IPS-NIHi7 (cell line): ENCODE results near the gene GCK.
"Not testable (repeated sequence)": the region's sequence is repeated elsewhere in the genome, so short reads cannot be mapped to it uniquely, and the experiment has no call there.

ENCODE experiments used
- DNase-seq: peaks from one replicate; pipeline ENCODE4 v3.0.0; 2012; ENCODE audit warnings: mixed read lengths; ENCODE audit errors: extremely low spot score

The GCK gene

DNA sequence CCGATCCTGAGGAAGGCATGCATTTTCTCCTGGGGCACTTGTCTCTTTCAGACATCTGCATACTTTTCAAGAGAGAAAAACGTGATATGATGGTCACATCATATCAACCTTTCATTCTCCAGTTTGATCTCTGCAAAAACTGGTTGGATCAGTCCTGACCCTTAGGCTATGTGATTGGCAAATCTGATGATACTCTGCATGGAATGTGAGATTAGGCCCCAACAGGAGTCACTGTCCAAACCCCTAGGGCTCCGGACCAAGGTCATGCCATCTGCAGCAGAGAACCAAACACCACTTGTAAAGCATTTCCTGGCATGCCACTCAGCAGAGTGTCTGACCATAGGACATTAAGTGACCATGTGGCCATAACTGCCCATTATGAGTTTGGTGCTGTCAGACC lies 8.6 kb downstream of the GCK start:
- DNase-seq = no peak

DNA sequence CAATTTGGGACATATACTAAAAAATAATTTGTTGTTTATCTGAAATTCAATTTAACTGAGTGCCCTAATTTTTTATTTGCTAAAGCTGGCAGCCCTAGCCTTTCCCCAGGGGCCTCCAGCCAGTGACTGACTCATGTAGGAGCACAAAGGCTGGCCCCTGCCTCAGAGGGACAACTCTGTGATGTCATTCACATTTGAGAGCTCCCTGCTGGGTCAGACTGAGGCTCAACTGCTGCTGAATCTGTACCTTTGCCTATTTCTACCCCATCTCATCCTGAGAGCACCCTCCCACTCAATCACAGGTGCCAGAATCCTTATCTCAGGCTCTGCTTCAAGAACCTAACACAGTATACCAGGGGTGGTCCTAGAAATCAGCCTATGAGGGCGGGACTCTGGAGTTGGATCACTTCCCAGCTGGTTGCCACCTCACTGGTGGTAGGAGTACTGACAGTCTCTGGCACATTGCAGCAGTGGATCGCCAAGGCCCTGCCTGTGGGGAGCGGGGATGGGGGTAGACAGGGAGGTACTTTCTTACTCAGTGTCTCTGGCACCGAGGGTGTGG lies 11.6 kb downstream of the GCK start:
- no peak for DNase-seq

DNA sequence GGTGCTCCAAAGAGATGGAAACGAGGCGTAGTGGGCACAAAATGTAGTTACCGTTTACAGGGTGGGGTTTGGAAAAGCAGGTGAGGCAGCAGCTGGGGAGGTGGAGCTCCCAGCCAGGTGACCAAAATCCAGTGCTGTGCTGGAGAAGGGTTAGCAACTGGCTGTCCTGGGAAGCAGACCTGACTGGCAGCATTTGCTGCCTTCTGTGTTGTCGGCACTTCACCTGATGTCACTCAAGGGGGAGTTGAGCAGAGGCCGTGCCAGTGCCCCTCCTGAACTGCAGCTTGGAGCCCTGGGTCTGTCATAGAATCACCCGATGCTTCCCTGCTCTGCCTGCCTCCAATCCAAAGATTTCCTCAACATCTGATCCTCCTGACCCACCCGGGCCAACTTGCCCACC lies 12.8 kb downstream of the GCK start:
- no peak for DNase-seq

DNA sequence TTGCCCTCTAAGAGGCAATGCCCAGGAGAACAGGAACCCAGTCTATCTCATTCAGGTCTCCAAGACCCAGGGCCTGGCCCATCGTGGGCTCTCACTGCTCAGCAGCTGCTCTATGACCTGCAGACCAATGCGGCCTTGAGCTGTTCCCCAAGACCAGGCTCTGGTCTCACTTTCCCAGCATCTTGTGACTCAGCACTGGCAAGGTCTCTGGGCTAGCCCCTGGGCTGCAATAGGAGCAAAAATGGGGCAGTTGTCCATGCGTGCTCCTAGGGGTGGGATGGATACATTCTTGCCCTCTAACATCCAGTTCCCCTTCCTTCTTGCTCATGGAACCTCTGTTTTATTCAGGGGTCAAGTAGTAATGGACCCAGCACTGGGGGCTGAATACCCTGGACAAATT lies 13.5 kb downstream of the GCK start:
- no peak for DNase-seq

DNA sequence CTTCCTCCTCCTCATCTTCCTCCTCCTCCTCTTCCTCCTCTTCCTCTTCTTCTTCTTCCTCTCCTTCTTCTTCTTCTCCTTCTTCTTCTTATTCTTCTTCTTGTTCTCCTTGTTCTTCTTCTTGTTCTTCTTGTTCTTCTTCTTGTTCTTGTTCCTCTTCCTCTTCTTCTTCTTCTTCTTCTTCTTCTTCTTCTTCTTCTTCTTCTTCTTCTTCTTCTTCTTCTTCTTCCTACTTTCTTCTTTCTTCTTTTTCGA lies 14.6 kb downstream of the GCK start:
- not testable (repeated sequence) for DNase-seq

DNA sequence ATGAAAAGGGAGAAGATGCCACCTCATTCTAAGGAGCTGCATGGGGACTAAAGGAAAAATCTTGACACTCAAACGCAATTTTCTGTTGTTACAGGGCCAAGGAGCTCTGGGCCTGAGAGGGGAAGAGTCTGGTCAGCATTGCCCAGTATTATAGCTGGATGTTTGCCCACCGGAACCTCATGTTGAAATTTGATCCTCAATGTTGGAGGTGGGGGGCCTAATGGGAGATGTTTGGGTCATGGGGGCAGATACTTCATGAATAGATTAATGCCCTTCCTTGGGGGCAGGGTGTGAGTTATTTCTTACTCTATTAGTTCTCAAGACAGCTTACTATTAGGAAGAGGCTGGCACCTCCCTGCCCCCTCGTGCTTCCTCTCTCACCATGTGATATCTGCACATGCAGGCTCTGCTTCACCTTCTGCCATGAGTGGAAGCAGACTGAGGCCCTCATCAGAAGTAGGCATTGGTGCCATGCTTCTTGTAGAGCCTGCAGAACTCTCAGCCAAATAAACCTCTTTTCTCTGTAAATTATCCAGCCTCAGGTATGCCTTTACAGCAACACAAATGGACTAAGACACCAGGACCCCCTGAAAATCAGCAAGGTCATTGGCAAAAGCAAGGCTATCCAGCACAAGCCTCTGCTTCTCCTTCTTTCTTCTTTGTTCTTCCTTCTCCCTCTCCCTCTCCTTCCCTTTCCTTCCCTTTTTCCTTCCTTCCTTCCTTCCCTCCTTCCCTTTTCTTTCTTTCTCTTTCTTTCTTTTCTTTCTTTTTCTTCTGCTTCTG lies 15.1 kb downstream of the GCK start:
- DNase-seq = no peak

DNA sequence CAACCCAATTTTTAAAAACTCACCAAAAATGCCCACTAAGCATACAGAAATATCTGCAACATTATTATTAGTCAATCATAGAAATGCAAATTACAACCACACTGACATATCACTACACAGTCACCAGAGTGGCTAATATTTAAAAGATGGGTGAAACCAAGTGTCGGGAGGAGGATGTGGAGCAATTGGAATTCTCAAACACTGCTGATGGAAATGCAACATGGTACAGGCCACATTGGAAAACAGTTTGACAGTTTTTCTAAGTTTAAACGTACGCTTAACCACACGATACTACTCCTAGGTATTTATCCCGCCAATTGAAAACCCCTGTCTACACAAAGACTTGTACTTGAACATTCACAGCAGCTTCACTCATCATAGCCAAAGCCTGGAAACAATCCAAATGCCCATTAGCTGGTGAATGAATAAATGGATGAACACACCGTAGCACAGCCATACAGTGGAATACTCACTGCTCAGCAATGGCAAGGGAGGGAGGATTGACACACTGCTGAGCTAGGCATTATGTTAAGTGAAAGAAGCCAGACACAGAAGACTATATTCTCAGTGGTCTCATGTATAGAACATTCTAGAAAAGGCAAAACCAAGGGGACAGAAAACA lies 16.3 kb downstream of the GCK start:
- no peak for DNase-seq

DNA sequence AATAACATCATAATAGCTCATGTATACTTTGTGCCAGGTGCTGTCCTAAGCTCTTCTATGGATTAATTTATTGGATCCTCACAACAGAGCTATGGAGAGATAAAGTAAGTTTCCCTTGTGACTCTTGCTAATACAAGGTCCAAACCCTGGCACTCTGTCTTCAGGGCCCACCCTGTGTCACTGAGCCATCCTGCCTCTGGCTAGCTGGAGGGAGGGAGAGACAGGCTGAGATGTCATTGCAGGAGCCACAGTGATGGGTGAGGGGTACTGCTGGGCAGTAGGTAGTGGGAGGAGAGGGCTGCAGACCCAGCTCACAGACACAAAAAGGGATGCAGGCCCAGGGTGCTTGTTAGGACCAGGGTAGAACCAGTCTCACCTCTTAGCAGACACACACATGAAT lies 16.9 kb downstream of the GCK start:
- DNase-seq = no peak

DNA sequence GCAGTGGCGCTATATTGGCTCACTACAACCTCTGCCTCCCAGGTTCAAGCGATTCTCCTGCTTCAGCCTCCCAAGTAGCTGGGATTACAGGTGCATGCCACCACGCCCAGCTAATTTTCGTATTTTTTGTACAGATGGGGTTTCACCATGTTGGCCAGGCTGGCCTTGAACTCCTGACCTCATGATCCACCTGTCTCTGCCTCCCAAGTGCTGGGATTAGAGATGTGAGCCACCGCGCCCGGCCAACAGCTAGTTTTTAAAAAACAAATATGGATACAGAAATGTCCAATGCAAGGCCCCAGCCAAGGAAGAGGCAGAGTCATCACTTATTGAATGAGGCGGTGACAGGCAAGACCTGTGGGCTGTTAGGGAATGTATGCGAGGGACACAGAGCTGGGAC lies 17.3 kb downstream of the GCK start:
- DNase-seq = not testable (repeated sequence)

DNA sequence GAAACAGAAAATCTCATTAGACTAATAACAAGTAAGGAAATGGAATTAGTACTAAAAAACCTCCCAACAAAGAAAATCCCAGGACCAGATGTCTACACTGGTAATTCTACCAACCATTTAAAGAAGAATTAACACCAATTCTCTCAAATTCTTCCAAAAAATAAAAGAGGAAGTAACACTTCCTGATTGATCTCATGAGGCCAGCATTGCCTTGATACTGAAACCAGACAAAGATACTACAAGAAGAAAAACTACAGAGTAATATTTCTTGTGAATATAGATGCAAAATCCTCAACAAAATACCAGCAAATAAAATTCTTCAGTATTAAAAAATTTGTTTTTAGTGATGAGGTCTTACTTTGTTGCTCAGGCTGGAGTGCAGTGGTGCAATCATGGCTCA lies 21.3 kb downstream of the GCK start:
- no peak for DNase-seq

DNA sequence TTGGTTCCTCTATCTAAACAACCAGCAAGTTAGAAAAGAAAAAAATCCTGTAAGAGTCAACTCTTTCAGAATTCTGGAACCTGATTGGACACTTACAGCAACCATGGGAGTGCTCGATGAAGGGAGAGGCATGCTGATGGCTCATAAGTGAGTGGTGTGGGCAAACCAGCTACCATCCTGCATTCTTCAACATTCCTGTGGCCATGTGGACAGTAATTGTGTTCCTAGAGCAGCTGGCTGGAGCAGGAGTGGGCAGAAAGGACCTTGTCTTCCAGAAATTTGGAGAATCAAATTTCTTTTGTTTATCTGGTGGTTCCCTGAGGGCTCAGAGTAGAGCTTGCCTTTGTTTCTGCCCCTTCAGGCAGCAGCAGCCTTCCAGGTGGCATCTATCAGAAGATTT lies 25.6 kb downstream of the GCK start:
- no peak for DNase-seq

DNA sequence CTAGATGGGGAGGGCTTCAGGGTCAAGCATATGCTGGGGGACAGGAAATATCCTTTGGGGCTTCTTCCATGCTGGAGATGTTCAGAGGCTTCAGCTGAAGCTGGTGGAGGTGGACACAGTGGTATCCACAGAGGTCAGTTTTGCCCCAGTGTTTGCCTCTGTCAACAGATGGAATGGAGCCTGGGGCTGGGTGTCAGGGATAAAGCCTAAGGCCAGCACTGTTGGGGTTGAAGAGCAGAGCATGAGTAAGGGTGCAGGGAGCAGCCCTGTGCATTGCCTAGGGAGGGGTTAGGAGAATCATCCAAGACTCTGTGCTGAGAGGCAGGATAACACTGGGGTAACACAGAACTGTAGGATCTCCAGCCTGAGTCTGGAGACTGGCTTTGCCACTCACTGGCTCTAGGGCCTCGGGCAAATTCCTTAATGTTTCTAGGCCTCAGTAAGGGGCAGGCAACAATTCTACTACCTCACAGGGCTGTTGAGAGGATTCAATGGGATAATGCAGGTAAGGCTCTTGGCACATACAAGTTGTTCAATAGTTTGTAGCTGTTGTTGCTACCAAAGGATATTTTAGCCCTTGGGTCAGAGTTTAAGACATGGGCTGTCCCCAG lies 26.3 kb downstream of the GCK start:
- no peak for DNase-seq

DNA sequence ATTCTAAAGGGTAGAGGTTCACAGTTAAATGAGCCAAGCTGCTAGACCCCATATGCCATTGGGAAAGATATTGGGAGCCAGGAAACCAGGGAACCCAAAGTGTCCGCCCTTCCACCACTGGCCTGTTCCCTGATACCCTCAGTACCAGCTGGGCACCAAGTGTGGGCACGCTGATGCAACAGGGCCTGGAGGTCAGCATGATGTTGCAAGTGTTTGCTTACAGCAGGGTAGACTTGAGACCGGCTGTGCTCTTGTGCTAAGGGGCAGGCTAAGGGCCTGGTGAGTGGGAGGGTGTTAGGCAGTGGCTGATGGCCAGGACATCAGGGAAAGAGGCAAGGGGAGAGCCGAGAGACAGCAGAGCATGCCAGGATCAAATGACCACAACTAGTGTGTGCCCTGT lies 27.1 kb downstream of the GCK start:
- no peak for DNase-seq

DNA sequence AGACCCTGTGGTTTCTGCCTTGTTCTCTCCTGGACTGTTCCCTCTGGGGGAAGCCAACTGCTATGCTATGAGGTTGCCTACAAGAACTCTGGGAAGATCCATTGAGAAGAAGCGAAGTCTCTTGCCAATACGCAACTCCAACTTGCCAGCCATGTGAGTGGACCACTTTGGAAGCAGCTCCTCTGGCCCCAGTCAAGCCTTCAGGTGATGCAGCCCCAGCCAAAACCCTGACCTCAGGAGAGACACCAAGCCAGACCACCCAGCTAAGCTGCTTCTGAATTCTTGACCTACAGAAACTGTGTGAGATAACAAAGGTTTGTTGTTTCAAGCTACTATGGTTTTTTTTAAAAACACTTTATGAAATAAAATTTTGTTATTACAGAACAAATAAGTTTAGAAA lies 27.9 kb downstream of the GCK start:
- no peak for DNase-seq

DNA sequence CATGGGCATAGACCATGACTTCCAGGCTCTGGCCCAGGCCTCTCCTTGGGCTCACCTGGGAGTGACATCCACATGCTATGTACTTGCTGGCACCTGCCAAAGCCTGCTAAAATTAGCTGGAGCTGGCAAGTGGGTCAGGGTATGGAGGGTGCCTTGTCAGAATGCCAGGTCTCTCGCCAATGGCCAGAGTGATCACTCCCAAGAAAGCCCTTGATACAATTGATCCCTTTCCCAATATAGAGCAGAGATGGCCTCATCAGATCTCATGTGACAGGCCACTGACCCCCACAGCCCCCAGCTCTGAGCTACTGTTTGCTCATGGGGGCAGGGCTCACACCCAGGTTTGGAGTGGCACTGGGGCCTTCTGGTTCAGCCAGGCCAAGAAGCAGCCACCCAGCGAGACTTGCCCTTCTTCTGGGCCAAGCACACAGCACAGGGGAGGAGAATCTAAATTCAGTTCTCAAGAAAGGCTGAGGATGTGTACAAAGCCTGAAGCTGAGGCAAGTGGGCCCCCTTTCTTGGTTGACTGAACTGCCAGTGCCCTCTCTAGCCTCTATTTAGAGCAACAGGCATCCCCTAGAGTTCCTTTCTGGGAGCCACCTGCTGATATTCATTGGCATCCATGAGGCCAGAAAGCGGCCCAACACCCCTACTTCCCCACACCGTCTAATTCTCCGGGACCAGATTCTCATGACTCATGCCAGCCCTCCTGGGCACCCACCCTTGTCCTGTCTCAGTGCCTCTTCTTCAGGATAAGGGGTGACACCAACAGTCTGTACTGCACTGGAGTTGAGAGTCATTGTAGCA lies 29.2 kb downstream of the GCK start:
- no peak for DNase-seq

DNA sequence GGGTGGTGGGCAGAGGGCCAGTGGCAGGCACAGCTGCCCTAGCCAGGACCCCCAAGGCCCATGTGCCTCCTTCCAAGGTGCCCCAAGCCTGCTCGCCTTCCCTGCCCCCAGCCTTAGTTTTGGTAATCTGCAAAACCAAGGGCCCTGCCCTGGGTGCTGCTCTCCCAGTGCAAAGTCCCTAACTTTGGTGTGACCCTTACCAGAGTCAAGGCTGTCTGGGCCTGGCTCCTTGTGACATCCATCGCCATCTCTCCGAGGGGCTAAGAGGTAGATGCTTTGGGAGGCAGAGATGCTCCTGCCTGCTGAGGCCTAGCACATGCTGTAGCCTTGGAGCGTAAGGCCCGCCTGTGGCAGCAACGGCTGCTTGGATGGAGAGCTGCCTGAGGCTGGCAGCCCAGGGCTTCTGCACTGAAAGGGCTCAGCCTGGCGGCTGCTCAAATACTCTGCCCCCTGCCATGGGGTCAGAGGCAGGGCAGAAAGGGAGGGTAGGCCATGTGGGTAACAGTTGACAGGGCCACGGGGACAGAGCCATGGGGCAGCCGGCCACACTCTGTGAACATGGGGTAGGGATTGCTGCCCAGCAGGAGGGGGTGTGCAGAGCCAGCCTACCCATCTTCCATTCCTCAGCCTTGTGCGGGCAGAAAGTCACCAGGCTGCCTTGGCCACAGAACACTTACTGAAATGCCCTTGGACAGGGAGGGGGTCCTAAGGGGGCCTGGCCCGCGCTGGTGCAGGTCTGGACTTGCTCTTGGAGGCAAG lies 30.2 kb downstream of the GCK start:
- DNase-seq = no peak

DNA sequence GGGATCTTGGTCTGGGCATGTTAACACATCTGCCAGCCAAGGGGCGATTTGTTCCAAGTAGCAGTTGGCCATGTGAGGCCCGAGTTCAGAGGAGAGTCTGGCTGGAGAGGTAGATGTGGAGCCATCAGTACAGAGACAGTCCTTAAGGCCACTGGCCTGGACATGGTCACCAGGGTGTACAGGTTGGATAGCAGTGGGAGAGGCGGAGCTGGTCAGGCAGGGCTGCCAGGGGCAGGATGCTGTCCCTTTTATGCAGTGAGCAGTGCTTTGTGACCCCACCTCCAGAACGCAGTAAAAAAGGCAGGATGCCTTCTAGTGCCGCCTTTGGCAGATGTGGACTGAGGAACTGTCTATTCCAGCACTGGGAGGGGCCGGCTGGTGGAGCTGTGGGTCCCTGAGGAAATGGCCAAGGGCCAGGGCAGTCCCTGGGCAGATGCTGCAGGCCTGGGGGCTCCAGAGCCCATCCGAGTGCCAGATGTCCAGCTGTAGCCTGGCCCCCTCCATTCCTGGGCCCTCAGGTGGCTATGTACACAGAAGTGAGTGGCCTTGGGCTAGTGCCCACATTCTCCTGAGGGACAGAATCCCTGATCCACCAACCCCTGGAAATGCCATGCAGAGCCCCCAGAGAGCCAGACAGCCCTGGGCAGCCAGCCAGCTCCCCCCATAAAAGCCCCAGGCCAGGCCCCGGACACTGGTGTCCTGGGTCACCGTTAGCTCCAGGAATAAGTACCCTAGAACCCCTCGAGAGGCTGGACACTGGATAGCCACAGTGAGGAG lies 31.0 kb downstream of the GCK start:
- no peak for DNase-seq

DNA sequence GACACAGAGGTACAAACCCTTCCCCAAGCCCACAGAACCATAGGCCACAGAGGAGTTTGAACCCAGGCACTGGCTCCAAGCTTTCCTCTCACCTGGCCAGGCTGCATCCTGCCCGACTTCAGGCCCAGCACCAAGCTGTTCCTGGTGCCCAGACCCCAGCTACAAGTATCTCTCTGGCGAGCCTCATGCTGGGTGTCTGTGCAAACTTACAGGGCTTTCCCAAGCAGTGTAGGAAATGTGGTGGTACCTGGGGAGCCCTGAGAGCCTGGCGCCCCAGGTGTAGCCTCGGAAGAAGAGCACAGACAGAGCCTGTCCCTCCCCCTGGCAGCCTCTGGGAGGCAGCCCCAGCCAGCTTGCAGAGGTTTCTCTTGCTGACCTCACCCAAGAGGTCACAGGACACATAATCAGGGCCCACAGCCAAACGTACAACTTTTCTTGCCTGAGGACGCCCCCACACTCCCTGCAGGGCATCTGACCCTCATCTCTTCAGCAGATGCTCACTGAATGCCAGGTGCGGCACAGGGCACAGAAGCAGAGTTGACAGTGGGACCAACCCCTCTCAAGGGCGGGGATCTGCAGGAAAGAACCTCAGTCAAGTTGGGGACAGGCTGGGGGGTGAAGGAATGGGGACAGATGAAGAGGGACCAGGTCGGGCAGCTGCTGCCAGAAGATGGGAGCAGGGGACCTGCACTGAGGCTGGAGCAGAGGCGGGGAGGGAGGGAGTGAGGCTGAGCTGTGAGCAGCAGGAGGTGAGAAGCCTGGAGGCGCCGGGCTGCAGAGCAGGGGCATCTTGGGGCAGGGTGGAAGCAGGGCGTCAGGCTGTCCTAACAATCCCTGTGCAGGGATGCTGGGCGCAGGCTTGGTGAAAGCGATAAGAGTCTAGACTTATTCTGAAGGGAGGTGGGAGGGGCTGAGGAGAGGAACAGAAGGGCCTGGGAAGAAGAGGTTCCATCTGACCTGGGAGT lies 31.8 kb downstream of the GCK start:
- DNase-seq = peak; percentile 44

DNA sequence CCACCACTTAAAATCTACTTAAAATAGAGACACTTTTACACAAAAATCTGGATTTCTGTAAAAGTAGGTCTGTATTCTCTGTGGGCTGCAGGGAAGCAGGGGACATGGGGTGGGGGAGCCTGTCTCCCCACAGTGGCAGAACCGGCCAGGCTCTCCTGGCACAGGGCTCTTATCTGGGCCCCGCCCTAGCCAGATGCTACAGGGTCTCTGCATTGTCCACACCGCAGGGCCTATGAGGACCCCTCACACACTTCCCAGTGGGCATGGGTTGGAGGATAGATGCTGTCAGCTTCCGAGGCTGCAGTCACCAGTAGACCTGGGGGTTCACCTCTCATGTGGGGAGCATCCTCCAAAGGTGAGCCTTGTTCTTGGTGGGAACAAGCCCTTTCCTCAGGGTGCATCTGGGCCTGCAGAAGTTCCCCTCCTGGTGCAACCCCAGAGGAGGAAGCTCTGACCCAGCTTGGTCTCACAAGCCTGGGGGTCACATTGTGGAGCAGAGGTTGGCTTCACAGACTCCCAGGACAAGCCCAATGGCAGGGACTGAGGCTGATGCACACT lies 32.7 kb downstream of the GCK start:
- DNase-seq = no peak
